GM21447 (cell line): ENCODE results near the gene ARHGEF3.
A peak's percentile ranks its signal among the peaks of the same experiment; 100 is the strongest.

Experiments used
- ATAC-seq: cut with Tn5 transposase; IDR thresholded peaks from one replicate; pipeline ENCODE4 v1.9.1; 2021; ENCODE audit not compliant: unreplicated experiment

ARHGEF3 gene

GRCh38 chr3:56823421-56823926, 21.7 kb upstream of the ARHGEF3 start:
- ATAC-seq: no peak

- ATAC-seq: no peak
Observed at GRCh38 chr3:56822501-56822900, 20.8 kb upstream of the ARHGEF3 start.

GRCh38 chr3:56819016-56819809, 17.5 kb upstream of the ARHGEF3 start:
- no peak for ATAC-seq

DNA sequence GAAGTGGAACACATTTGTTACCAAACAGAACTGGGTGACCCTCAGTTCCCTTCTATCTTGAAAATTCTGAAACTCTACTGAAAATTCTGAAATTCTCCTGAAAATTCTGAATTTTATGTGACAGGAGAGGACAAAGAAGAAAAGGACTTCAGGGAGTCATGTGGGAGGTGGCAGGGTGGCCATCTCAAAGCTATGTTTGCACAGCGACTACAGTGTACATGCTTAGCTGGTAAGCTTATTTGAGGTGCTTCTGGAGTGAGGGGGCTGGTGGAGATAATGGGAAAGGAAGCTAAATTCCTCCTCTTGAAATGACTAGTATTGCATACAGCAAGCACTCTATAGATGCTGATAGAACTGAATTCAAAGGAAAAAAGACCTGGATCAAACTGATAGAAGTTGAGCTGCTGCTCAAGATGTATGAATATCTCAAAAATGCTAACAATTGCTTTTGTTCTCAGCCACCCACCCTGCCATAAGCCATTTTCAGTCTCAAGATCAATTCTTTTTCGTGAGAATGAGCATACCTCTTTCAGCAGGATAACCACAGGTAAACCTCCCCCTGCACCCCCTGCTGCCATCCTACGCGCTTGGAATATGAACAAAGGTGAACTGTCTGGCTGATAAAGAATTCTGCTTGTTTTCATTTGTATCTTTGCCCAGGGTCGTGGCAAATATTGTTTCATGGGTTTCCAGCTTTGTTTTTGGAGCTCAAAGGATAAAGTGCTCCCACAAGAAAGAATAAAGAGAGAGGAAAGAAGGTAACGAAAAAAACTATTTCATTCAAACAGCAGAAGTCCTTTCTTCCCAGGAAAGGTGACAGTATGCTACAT, 16.6 kb upstream of the ARHGEF3 start:
- ATAC-seq: no peak

- ATAC-seq: no peak
Observed at GRCh38 chr3:56817646-56818045, 15.9 kb upstream of the ARHGEF3 start.

DNA sequence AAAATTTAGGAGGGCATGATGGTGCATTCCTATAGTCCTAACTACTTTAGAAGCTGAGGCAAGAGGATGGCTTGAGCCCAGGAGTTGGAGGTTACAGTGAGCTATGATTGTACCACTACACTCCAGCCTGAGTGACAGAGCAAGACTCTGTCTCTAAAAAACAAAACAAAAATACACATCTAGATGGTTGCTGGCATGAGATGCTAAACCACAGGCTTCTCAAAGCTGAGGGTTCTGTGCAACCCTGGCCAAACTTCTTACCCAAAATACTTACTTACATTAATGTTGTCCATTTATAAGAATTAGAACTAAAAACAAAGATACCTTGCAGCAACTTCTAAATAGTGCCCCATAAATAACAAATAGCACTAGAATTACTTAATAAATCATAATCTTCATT, 14.3 kb upstream of the ARHGEF3 start:
- no peak for ATAC-seq

DNA sequence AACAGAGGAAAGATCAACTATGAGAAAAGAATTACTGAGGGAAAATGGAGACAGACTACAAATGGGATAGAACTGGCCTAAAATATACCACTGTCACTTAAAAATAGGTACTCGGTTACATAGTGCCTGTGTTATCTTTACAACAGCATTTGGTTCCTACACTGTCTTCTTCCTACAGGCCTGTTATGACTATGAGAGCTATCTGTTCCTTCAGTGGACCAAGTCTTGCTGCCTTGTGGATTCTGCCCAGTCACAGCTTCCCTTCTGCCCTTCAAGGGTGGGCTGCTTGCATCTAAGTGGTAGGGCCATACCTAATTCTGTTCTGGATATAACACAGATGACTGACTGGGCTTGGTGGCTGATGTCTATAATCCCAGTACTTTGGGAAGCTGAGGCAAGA, 13.8 kb upstream of the ARHGEF3 start:
- ATAC-seq: no peak

GRCh38 chr3:56813653-56813960, 11.9 kb upstream of the ARHGEF3 start:
- ATAC-seq: no peak

DNA sequence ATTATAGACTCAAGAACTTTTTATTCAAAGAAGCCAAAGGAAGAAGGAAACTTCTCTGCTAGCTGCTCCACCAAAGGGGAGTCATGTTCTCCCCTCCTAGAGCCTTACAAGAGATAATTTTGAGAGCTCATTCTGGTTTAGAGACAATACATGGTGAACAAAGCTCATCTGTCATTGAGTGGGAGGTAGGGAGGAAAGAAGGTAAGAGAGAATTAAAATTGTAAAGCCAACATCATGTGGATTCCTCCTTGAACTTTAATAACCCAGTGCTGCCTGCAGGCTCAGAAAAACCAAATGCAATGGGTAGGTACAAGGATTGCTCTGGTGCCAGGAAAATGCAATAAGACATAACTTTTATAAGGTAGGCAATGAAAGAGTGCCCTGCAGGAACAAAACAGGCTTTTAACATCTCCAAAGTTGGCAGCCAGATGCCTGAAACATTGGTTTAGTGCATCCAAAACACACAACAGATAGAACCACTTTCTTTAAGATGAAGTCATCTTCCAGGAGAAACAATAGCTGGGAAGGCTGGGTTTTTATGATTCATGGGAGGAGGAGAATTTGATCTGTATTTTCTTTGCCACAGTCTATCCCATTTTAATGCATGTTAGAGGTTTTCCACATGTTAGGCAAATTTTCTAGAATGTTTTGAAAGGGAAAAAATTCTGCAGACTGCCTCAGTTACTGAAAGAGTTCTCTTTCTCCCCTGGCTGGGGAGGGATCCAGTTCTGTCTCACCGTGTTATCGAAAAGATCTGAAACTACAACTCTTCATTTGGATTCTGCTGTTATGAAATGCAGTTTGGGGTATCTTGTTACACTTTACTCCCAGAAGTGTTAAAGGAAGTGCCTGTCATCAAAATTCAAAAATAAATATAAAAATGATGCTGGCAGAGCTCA, 11.3 kb upstream of the ARHGEF3 start:
- no peak for ATAC-seq

DNA sequence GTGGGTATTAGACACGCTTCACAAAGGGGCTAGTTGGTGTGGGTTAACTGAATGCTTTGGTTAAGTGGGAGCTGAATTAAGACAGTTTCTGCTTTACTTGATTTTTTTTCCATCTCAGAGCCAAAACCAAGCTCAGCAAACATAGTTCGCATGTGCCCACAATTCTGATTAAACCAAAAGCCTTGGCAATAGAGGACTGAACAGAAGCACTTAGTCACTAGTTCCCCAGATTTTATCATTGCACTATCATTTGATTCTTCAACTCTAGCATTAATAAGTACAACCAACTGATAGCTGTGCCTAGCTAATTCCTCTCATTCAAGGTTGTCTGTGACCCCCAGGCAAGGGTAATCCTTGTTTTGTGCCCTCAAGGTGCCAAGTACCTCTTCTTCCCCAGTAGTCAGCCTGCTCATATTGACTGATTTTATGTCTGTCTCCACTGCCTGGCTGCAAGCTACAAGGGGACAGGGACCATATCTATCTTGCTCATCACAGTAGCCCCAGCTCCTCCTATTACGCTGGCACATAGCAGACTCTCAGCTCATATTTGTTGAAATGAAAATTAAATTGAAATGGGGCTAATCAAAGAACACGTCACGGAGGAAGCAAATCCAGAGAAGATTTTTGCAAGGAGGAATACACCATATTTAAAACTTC, 9.9 kb upstream of the ARHGEF3 start:
- no peak for ATAC-seq

DNA sequence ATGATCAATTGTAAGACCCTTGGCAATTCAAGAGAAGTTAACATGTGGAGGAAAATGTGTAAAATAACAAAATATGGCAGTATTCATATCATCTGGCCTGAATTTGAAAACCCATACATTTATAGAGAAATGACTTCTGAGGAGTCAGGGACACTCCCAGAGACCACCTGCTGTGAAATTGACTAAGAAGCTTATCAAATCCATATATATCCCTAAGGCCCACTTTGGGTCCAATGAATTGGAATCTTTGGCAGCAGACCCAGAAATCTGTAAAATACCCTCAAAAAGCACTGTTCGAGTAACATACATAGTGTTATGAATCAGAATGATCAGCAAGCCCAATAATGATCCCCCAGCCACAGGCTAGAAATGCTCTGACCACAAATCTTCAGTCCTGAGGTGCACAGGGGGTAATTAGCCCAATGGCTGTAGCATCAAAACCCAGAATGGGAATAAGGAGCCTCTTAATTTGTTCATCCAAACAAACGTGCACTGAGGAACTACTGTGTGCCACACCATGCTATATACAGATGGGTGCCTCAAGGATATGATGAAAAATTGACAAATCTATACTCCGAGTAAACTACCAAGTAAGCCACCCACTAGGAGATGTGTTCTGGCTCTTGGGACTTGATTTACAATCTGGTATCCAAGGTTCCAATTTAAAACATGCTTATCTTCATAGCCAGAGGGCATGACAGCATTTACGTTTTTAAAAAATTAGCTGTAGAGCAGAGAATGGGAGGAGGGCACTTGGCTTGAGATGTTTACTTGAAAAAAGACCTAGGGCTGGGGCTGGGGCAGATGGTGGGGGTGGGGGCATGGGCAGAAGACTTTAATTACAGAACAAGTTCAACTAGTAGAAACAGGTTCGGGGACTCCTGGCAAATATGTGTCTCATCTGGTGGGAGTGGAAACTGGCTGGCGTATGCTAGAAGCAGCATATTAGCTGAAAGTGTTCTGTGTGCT, 9.1 kb upstream of the ARHGEF3 start:
- no peak for ATAC-seq

DNA sequence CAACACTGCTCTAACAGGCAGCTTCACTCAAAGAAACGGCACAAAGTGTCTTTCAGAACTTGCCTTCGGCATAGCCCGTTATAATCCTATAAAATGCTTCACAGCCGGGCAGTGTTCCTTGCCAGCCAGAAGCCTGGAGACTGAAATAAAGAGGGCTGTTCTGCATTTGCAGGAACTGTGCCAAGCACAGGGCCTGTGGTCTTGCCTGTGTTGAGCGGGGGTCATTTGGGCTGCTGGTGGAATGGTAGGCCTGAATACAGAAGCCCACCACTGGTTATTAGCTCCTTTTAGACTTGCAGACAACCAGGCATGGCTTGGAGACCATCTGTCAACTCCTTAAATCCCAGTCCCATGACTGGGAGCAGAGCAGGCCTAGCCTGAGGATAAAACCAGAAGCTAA, 4.7 kb upstream of the ARHGEF3 start:
- no peak for ATAC-seq

DNA sequence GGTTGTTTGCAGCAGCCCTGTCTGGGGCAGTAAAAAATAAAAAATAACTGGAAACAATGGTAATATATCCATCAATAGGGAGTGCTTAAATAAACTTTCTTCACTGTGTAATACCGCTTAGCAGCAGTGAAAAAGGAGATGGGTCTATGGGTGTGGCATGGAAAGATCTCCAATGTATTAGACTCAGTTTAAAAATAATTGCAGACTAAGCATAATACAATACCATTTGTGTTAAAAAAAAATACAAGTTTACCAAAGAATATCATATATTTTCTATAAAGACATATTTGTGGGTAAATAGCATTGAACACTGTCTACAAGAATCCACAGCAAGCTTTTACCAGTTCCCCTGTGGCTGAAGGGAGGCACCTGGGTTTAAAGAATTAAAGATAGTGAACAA, 1.0 kb upstream of the ARHGEF3 start:
- ATAC-seq: no peak

GRCh38 chr3:56802378-56802745, 613 bp upstream of the ARHGEF3 start:
- no peak for ATAC-seq

DNA sequence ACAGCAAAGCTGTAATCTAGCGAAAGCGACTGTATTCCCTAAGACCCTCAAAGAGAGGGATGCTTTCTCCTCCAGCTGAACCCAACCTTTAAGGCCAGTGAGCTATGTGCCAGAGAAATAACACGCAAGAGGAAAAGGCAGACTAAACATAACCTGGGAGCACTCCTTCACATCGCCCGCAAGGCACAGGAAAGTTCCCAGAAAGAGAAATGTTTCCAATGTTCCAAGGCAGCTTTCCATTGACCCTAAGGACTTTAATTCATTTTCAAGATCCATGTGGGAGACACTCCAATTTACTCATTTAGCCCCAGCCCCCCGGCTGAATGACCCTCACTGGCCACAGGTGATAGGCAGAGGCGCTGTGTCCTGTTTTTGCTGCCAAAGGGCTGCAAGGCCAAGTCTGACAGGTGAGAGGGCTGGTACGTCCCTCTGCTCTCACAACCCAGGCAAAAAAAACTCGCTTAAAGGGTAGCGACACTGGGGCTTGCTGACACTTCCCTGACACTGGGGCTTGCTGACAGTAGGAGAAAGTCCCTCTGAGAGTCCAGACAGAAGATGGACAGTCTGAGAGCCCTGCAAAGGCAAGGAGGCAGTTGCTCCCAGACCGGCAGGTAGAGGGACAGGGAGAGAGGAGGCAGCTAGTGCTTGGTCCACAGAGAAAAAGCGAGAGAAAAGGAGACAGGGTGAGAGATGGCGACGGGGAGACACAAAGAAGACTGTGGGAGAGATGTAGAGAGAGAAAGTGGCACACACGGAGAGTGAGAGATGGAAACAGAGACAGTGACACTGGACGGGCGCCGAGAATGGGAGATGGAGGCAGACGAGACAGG, 702 bp downstream of the ARHGEF3 start:
- ATAC-seq: peak; percentile 16

DNA sequence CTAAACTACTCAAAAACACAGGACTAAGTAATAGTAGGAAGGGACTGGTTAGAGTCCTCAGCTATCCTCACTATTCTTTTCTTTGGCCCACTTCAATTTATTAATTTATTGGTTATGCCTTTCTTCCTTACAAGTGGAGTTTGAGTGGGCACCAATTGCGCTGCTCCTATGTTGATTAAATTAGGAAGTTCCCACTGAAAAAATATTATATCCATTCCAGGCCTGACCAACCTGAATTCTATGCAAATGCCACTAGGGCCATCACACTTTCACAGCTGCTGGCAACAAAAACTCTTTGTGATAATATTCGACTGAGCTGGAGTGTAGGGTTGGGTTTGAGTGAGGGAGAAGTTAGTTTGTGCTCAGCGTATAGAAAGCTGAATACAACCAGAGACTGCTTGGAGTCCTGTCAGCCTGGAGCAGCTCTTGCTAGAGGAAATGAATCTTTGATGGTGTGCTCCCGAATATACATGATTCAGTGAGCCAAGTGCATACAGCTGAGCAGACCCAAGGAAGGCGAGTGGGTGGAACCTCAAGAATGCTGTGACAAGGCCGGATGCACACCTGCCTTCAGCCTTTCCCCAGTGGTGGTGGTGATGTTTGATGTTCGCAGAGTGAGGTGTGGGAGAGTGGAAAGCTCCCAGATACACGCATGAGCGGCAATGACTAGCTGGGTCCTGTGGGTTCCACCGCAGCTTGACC, 1.5 kb downstream of the ARHGEF3 start:
- no peak for ATAC-seq

DNA sequence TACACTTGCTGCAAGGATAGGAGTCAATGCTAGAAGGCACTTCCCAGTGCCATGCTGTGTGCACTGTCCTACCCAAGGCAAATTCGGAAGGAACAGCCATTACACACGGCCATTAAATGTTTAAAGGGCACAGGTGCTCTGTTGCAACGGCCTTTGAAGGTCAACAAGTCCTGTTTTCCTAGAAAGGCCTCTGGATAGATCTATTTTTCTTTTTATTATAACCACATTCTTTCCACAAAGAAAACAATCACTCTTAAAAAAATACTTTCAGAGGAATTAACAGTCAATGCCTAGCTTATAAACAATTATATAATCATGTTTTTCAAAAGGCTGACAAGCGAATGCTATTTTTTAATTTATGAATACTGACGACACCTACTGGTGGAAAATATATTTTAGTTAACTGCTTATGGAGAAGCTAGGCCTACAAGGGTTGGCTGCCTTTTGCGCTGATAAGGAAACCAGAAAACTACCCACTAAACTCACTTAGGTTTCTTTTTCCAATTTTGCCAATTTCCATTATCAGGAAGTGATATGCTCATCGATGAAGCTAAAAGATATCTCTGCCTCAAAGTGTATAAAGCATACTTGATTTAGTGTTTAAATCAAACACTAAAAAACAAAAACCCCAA, 2.4 kb downstream of the ARHGEF3 start:
- no peak for ATAC-seq

- no peak for ATAC-seq
Observed at GRCh38 chr3:56796996-56797395, 4.8 kb downstream of the ARHGEF3 start.
